Upper lobe of left lung (tissue), 6 donors: ENCODE data around the gene TLDC2. TPM values are rescaled to one million over a fixed set of nuclear protein-coding genes. Genes with fewer than 3 reads are reported as not detected.

Experiments used
- ATAC-seq, 2 donors: fragments of 200-7000 bp; cut with Tn5 transposase; one replicate each; pipeline ENCODE4 v1.9.1; 2022; ENCODE audit warnings: mild to moderate bottlenecking in 2 of 2, moderate library complexity in 2 of 2; ENCODE audit not compliant: low FRiP score in 2 of 2
- DNase-seq, 2 donors: peaks; one replicate each; pipeline ENCODE4 v3.0.0-alpha.2; 2019 to 2020
- H3K27ac ChIP-seq, 4 donors: fragments of 200-600 bp; sonication (generic); one replicate each; pipeline ENCODE4 v1.5.1; 2016 to 2019
- H3K27me3 ChIP-seq, 4 donors: fragments of 200-600 bp; sonication (generic); one replicate each; pipeline ENCODE4 v1.5.1; 2017 to 2019
- H3K36me3 ChIP-seq, 4 donors: fragments of 200-600 bp; sonication (generic); one replicate each; pipeline ENCODE4 v1.5.1; 2016 to 2019
- H3K4me1 ChIP-seq, 4 donors: fragments of 200-600 bp; sonication (generic); one replicate each; pipeline ENCODE4 v1.5.1; 2018 to 2019
- H3K4me3 ChIP-seq, 4 donors: fragments of 200-600 bp; sonication (generic); one replicate each; pipeline ENCODE4 v1.5.1; 2017 to 2019; ENCODE audit warnings: mild to moderate bottlenecking in 2 of 4, moderate library complexity in 1 of 4
- H3K9me3 ChIP-seq, 4 donors: fragments of 200-600 bp; sonication (generic); one replicate each; pipeline ENCODE4 v1.5.1; 2018 to 2019
- EP300 ChIP-seq, 4 donors: sonication (generic); formaldehyde crosslinking; IDR thresholded peaks; one replicate each; pipeline ENCODE4 v1.5.1; 2017; ENCODE audit warnings: antibody characterized with exemption in 4 of 4, control low read depth in 2 of 4
- POLR2A ChIP-seq, 4 donors: fragments of 450-650 bp; IDR thresholded peaks; one replicate each; pipeline ENCODE4 v1.5.1; 2016 to 2017; ENCODE audit warnings: antibody characterized with exemption in 4 of 4, mild to moderate bottlenecking in 2 of 4
- POLR2AphosphoS5 ChIP-seq, 2 donors: sonication (generic); formaldehyde crosslinking; IDR thresholded peaks; one replicate each; pipeline ENCODE4 v1.5.1; 2017; ENCODE audit warnings: antibody characterized with exemption in 2 of 2
- WGBS, 2 donors: methylation state at CpG; one replicate each; pipeline ENCODE4 v1.1.5; 2017 to 2018; 5-methylcytosine and 5-hydroxymethylcytosine counted together
- total RNA-seq, 6 donors: library from RNA; depleted of rRNA in 4 of 6; stranded (reverse); fragments of >200 nt in 4 of 6; gene quantifications; one replicate each; pipeline versions ENCODE4 v1.1.0 to v1.2.1, GENCODE V29; 2016 to 2021
- TF ChIP-seq, protein P1 (sequence below), 6 experiments: fragments of 450-650 bp in 4 of 6; fragments of 200-600 bp in 2 of 6; sonication (generic) in 2 of 6; IDR thresholded peaks; one replicate each; pipeline ENCODE4 v1.5.1; 2016 to 2019; ENCODE audit warnings: antibody characterized with exemption in 6 of 6
- donor health status: DM: no; HTN: no; CAD: no; lungs with moderate emphysema.
- donor health status: DM: no; HTN: yes; CAD: no; lungs with severe emphysema.

TLDC2 gene
- total RNA-seq, 6 donors from 2014 or later, result 0.31 to 1.3 (median 0.61) TPM; not detected in 3

DNA sequence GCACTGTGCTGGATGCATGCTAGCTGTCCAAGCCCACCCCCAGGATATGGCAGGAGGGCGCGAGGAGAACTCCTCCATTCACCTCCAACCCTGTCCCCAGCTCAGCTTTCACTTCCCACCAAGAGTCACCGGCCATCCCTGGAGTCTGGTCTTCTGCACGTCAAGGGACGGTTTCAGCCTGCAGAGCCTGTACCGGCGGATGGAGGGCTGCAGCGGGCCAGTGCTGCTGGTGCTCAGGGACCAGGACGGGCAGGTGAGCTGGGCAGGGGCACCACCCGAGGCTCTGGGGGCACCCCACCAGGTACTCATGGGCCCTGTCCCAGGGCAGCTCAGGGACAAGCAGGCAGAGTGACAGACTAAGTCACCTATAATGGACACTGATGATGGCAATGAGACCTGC lies 3.0 kb downstream of the TLDC2 start:
- H3K4me1 ChIP-seq, result no peaks in the 10 kb centered on the region
- H3K27ac ChIP-seq, result no peak overlapping the region
- H3K9me3 ChIP-seq, result no peaks in the 10 kb centered on the region
- WGBS, 2 donors, result 84% methylated on average over 10 of the region's 10 CpGs; no CpG with 5 or more reads in 1 of the 2 donors
- no peaks in the 10 kb centered on the region for H3K27me3 ChIP-seq
- ATAC-seq (no peak), DNase-seq (no peak)
- H3K36me3 ChIP-seq, result no peaks in the 10 kb centered on the region
- TF ChIP-seq POLR2A (IDR thresholded peaks at IDR 0.05), result no peak
- TF ChIP-seq EP300 (IDR thresholded peaks at IDR 0.05), result no peak
- TF ChIP-seq, protein P1, sequence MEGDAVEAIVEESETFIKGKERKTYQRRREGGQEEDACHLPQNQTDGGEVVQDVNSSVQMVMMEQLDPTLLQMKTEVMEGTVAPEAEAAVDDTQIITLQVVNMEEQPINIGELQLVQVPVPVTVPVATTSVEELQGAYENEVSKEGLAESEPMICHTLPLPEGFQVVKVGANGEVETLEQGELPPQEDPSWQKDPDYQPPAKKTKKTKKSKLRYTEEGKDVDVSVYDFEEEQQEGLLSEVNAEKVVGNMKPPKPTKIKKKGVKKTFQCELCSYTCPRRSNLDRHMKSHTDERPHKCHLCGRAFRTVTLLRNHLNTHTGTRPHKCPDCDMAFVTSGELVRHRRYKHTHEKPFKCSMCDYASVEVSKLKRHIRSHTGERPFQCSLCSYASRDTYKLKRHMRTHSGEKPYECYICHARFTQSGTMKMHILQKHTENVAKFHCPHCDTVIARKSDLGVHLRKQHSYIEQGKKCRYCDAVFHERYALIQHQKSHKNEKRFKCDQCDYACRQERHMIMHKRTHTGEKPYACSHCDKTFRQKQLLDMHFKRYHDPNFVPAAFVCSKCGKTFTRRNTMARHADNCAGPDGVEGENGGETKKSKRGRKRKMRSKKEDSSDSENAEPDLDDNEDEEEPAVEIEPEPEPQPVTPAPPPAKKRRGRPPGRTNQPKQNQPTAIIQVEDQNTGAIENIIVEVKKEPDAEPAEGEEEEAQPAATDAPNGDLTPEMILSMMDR (IDR thresholded peaks at IDR 0.05), result no peak
- no peak for TF ChIP-seq POLR2AphosphoS5 (IDR thresholded peaks at IDR 0.05)
- H3K4me3 ChIP-seq, result no peak overlapping the region

DNA sequence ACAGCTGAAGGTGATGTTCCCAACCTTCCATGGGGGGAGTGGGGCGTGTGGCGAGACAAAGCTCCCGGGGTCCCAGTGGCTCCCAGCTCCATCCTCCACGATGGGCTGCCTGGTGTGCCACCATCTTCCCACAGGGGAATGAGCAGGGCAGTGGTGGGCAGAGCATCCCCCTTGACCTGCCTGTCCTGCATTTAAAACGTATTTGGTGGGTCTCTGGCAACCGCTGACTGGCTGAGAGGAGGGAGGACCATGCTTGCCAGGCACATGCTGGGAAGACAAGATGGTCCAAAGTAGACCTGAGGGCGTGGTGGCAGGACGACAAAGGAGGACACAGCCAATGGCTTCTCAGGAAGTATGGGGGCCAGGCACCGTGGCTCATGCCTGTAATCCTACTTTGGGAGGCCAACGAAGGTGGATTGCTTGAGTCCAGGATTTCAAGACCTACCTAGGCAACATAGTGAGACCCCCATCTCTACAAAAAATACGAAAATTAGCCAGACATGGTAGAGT lies 4.9 kb downstream of the TLDC2 start:
- Histone ChIP-seq H3K9me3 (no peaks in the 10 kb centered on the region), H3K4me3 (no peak overlapping the region), H3K27me3 (no peaks in the 10 kb centered on the region), H3K36me3 (no peaks in the 10 kb centered on the region), H3K4me1 (no peaks in the 10 kb centered on the region), H3K27ac (no peak overlapping the region)
- no peak for DNase-seq
- WGBS, 2 donors, result 88 to 89% methylated on average over 7 to 11 of the region's 11 CpGs
- ATAC-seq, result no peak
- TF ChIP-seq EP300 (IDR thresholded peaks at IDR 0.05) (no peak), POLR2A (IDR thresholded peaks at IDR 0.05) (no peak), POLR2AphosphoS5 (IDR thresholded peaks at IDR 0.05) (no peak)
- TF ChIP-seq, protein P1 (IDR thresholded peaks at IDR 0.05), result no peak

DNA sequence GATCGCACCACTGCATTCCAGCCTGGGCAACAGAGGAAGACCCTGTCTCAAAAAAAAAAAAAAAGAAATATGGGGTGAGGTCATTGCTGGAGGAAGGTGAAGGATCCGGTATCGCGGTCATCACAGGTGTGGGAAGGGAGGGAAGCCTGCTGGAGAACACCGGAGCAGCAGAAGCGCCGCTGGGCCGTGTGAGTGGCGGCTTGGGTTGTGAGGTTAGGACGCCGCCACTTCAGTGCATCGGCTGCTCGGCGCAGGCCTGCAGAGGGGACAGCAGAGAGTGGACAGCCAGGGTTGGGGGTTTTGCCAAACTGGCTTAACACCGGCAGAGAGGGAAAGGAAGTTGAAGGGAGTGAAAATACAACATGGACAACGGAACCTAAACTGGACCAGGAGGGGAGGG lies 5.4 kb downstream of the TLDC2 start:
- ATAC-seq, result no peak
- no peak overlapping the region for H3K4me3 ChIP-seq

DNA sequence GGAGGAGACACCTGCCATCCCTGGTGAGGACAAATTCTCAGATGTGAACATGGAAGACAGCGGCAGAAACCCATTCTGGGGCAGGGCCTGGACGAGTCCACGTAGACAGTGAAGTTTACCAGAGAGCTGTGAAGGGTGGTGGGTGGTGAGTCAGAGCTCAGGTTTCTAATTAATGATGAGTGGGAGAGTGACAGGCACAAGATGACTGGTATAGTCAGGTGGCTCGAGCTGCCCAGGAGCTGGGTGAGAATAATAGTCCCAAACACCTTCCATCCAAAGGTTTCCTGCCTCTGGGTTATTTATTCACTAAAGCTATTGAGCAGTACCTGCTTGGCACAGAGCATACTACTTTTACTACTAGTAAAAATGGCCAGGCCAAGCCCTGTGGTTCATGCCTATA lies 6.0 kb downstream of the TLDC2 start:
- H3K9me3 ChIP-seq, result no peaks in the 10 kb centered on the region
- 68 to 74% methylated on average over 4 of the region's 4 CpGs for WGBS, 2 donors
- TF ChIP-seq POLR2A (IDR thresholded peaks at IDR 0.05) (no peak), POLR2AphosphoS5 (IDR thresholded peaks at IDR 0.05) (no peak), EP300 (IDR thresholded peaks at IDR 0.05) (no peak)
- TF ChIP-seq, protein P1 (IDR thresholded peaks at IDR 0.05), result no peak
- peaks cover under 1 to 3% (median 1%) of the 10 kb centered on the region in 4 donors for H3K4me1 ChIP-seq
- no peaks in the 10 kb centered on the region for H3K36me3 ChIP-seq
- H3K27ac ChIP-seq, result no peak overlapping the region
- ATAC-seq, result no peak
- no peaks in the 10 kb centered on the region for H3K27me3 ChIP-seq
- DNase-seq, result no peak
- H3K4me3 ChIP-seq, result no peak overlapping the region

More for the DNA sequence above, 5.4 kb downstream of the TLDC2 start:
- no peak overlapping the region for H3K27ac ChIP-seq
- no peak for TF ChIP-seq POLR2A (IDR thresholded peaks at IDR 0.05)
- TF ChIP-seq, protein P1 (IDR thresholded peaks at IDR 0.05), result no peak
- TF ChIP-seq POLR2AphosphoS5 (IDR thresholded peaks at IDR 0.05), result no peak
- TF ChIP-seq EP300 (IDR thresholded peaks at IDR 0.05), result no peak
- H3K4me1 ChIP-seq, result no peaks in the 10 kb centered on the region
- no peak for DNase-seq
- 86 to 92% methylated on average over 16 of the region's 16 CpGs for WGBS, 2 donors
- no peaks in the 10 kb centered on the region for H3K9me3 ChIP-seq
- no peaks in the 10 kb centered on the region for H3K36me3 ChIP-seq
- no peaks in the 10 kb centered on the region for H3K27me3 ChIP-seq

DNA sequence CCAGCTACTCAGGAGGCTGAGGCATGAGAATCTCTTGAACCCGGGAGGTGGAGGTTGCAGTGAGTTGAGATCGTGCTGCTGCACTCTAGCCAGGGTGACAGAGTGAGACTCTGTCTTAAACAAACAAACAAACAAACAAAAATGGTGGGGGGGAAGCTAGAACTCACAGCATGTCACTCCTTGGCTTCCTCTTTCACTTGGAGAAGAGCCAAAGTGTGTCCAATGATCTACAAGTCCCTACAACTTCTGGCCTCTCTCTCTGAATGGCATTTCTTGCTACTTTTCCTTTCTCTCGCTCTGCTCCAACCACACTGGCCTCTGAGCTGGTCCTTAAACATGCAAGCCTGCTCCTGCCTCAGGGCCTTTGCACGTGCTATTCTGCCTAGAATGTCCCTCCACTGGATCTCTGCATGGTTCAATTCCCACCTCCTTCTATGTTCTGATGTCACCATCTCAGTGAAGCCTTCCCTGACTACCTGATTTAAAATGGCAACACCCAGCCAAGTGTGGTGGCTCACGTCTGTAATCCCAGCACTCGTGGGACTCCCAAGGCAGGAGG lies 8.1 kb downstream of the TLDC2 start:
- H3K4me1 ChIP-seq, result peaks cover 4 to 8% (median 6%) of the 10 kb centered on the region in 4 donors
- H3K4me3 ChIP-seq, result no peak overlapping the region
- no peak overlapping the region for H3K27ac ChIP-seq
- H3K36me3 ChIP-seq, result peaks cover 0 to 4% (median under 1%) of the 10 kb centered on the region in 4 donors
- DNase-seq, result no peak
- no peaks in the 10 kb centered on the region for H3K9me3 ChIP-seq
- H3K27me3 ChIP-seq, result no peaks in the 10 kb centered on the region
- TF ChIP-seq, protein P1 (IDR thresholded peaks at IDR 0.05), result no peak
- ATAC-seq, result no peak
- WGBS, 2 donors, result 76 to 81% methylated on average over 6 of the region's 6 CpGs
